ENCODE measurements around the gene ZNF398. TPM values are rescaled to one million over a fixed set of nuclear protein-coding genes. Genes with fewer than 3 reads are reported as not detected.

Gene ZNF398
- total and polyA plus RNA-seq, 9 of the 15 experiments (the other 6 are each of a cell fraction or from before 2014, with no cell fraction given) = 4.0 to 18.6 (median 10.4) TPM

GRCh38 chr7:149147072-149147751 is at the start of gene ZNF398 (continued):
- TF ChIP-seq POU5F1 (IDR thresholded peaks at IDR 0.05; ENCODE audit: borderline replicate concordance, low read depth, low read length, partially characterized antibody) = no peak
- TF ChIP-seq TRIM25 (IDR thresholded peaks at IDR 0.05; ENCODE audit: borderline replicate concordance) = no peak
- 0 out of 2 replicates have a peak, but pooled peaks have one; percentile 14 for TF ChIP-seq KAT7 (CRISPR knock-in tag; IDR thresholded peaks at IDR 0.05; ENCODE audit: borderline replicate concordance)
- no peak for TF ChIP-seq SMAD2 (IDR thresholded peaks at IDR 0.05; ENCODE audit: low read depth, low read length)
- TF ChIP-seq WHSC1 (IDR thresholded peaks at IDR 0.05; ENCODE audit: low read length) = no peak
- peak; percentile 51; the same call in 1 of the 2 replicates for TF ChIP-seq MTA2 (IDR thresholded peaks at IDR 0.05; ENCODE audit: low read depth)
- no peak for TF ChIP-seq CBFB (CRISPR knock-in tag; IDR thresholded peaks at IDR 0.05)
- peak; percentile 58; the same call in 1 of the 2 replicates for TF ChIP-seq ZNF395 (CRISPR knock-in tag; IDR thresholded peaks at IDR 0.05)
- 0 out of 2 replicates have a peak, but pooled peaks have one; percentile 8 for TF ChIP-seq TEAD2 (tag; IDR thresholded peaks at IDR 0.05)
- no peak for TF ChIP-seq MBD1 (CRISPR knock-in tag; IDR thresholded peaks at IDR 0.05)
- TF ChIP-seq SMARCA4 (IDR thresholded peaks at IDR 0.05) = 0 out of 2 replicates have a peak, but pooled peaks have one; percentile 5
- TF ChIP-seq ZNF445 (CRISPR knock-in tag; IDR thresholded peaks at IDR 0.05; ENCODE audit: low read depth) = no peak
- peak; percentile 80 for TF ChIP-seq KAT2B (IDR thresholded peaks at IDR 0.05; ENCODE audit: low read depth, low read length)
- peak; percentile 2; the same call in 1 of the 2 replicates for TF ChIP-seq ZNF143 (CRISPR knock-in tag; IDR thresholded peaks at IDR 0.05)
- TF ChIP-seq ZNF3 (CRISPR knock-in tag; IDR thresholded peaks at IDR 0.05) = no peak
- peak; percentile 86 for TF ChIP-seq MTA1 (IDR thresholded peaks at IDR 0.05; ENCODE audit: borderline replicate concordance)
- TF ChIP-seq ZNF12 (CRISPR knock-in tag; IDR thresholded peaks at IDR 0.05) = 0 out of 2 replicates have a peak, but pooled peaks have one; percentile 17
- TF ChIP-seq HDAC1 (IDR thresholded peaks at IDR 0.05) = peak; percentile 29 to 91; a peak in 2 of 4 replicates
- TF ChIP-seq, protein P1, sequence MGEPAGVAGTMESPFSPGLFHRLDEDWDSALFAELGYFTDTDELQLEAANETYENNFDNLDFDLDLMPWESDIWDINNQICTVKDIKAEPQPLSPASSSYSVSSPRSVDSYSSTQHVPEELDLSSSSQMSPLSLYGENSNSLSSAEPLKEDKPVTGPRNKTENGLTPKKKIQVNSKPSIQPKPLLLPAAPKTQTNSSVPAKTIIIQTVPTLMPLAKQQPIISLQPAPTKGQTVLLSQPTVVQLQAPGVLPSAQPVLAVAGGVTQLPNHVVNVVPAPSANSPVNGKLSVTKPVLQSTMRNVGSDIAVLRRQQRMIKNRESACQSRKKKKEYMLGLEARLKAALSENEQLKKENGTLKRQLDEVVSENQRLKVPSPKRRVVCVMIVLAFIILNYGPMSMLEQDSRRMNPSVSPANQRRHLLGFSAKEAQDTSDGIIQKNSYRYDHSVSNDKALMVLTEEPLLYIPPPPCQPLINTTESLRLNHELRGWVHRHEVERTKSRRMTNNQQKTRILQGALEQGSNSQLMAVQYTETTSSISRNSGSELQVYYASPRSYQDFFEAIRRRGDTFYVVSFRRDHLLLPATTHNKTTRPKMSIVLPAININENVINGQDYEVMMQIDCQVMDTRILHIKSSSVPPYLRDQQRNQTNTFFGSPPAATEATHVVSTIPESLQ (CRISPR knock-in tag; IDR thresholded peaks at IDR 0.05) = 0 out of 2 replicates have a peak, but pooled peaks have one; percentile 73
- TF ChIP-seq HMBOX1 (IDR thresholded peaks at IDR 0.05) = no peak

Data from K562 (cell line).